HCT116 (cell line): Measurements from ENCODE around the gene MGST2. TPM values are rescaled to one million over a fixed set of nuclear protein-coding genes. Genes with fewer than 3 reads are reported as not detected.

Source experiments
- ATAC-seq: fragments of 200-7000 bp; cut with Tn5 transposase; 2 replicates; pipeline ENCODE4 v1.9.1; 2020; ENCODE audit warnings: mild to moderate bottlenecking, moderate library complexity
- BruUV-seq: library from RNA; stranded (reverse); fragments of 400-500 nt; replicated peaks from 2 replicates; lab custom pipeline; 2021; lab: Mats Ljungman, UMichigan
- CTCF ChIA-PET: fragments of 300-600 bp; sonication (Branson Sonifier 250); formaldehyde crosslinking; loops from one replicate; lab custom pipeline; 2021; ENCODE audit warnings: antibody characterized with exemption; lab: Charles Lee
- POLR2A ChIA-PET: fragments of 300-600, 350-600 bp; sonication (Branson Sonifier 250); formaldehyde crosslinking; loops from one replicate; lab custom pipeline; 2021; ENCODE audit warnings: antibody characterized with exemption; lab: Charles Lee
- RAD21 ChIA-PET, 2 experiments: fragments of 300-600 bp; sonication (Branson Sonifier 250); formaldehyde crosslinking; loops; one replicate each; lab custom pipeline; 2023; ENCODE audit warnings: low total read pairs in 2 of 2; ENCODE audit not compliant: uncharacterized antibody in 2 of 2, unreplicated experiment in 2 of 2, low non-redundant PET in 1 of 2; lab: Charles Lee
- DNase-seq: peaks from one replicate; pipeline ENCODE4 v3.0.0-alpha.2; 2010; ENCODE audit warnings: low read depth, low spot score
- H2AFZ ChIP-seq: fragments of 200-600 bp; shearing (Covaris generic), sonication (generic); 2 replicates; pipeline ENCODE4 v1.6.1; 2017; ENCODE audit warnings: low read depth, mixed run types, mixed read lengths, antibody characterized with exemption, low read length; ENCODE audit not compliant: poor library complexity, severe bottlenecking
- H3K27ac ChIP-seq: 2 replicates; pipeline ENCODE4 v1.5.1; 2012; ENCODE audit warnings: low read depth, low read length
- H3K27me3 ChIP-seq: fragments of 200-600 bp; sonication (generic); 2 replicates; pipeline ENCODE4 v1.6.1; 2016; ENCODE audit warnings: mixed run types, low read length, mixed read lengths; ENCODE audit not compliant: insufficient read depth
- H3K36me3 ChIP-seq, 2 experiments: fragments of 200-500 bp in 1 of 2; fragments of 200-600 bp in 1 of 2; sonication (Bioruptor generic) in 1 of 2; sonication (generic) in 1 of 2; 2 replicates each; pipeline versions ENCODE4 v1.5.1 to v1.6.1; 2014 to 2016; ENCODE audit warnings: low read length in 2 of 2, inconsistent platforms in 1 of 2, mixed read lengths in 1 of 2, mixed run types in 1 of 2; ENCODE audit not compliant: insufficient read depth in 2 of 2, control insufficient read depth in 1 of 2
- H3K4me1 ChIP-seq, 2 experiments: fragments of 200-600 bp in 1 of 2; sonication (generic) in 1 of 2; 2 replicates each; pipeline versions ENCODE4 v1.5.1 to v1.6.1; 2012 to 2017; ENCODE audit warnings: low read length in 2 of 2, inconsistent platforms in 1 of 2, mild to moderate bottlenecking in 1 of 2, mixed read lengths in 1 of 2, mixed run types in 1 of 2, moderate library complexity in 1 of 2; ENCODE audit not compliant: insufficient read depth in 2 of 2, control insufficient read depth in 1 of 2
- H3K4me2 ChIP-seq: fragments of 200-600 bp; sonication (generic); 2 replicates; pipeline ENCODE4 v1.6.1; 2017; ENCODE audit warnings: mixed run types, low read length, mixed read lengths
- H3K4me3 ChIP-seq, 2 experiments: fragments of 200-600 bp in 1 of 2; sonication (generic) in 1 of 2; replicated peaks in 1 of 2; 2 replicates each; pipeline ENCODE4 v1.5.1; 2011 to 2016; ENCODE audit warnings: low read length in 2 of 2, control low read depth in 1 of 2, low read depth in 1 of 2, mild to moderate bottlenecking in 1 of 2, mixed read lengths in 1 of 2, mixed run types in 1 of 2
- H3K79me2 ChIP-seq: fragments of 200-600 bp; sonication (generic); 2 replicates; pipeline ENCODE4 v1.6.1; 2017; ENCODE audit warnings: mild to moderate bottlenecking, mixed run types, low read length, moderate library complexity, mixed read lengths; ENCODE audit not compliant: insufficient read depth
- H3K9ac ChIP-seq: fragments of 200-600 bp; sonication (generic); 2 replicates; pipeline ENCODE4 v1.6.1; 2016; ENCODE audit warnings: low read length, mixed read lengths
- H3K9me2 ChIP-seq: fragments of 200-600 bp; sonication (generic), shearing (Covaris generic); 2 replicates; pipeline ENCODE4 v1.6.1; 2017; ENCODE audit warnings: mixed run types, mild to moderate bottlenecking, moderate library complexity; ENCODE audit not compliant: insufficient read depth
- H3K9me3 ChIP-seq, 2 experiments: fragments of 200-500 bp in 1 of 2; fragments of 200-600 bp in 1 of 2; sonication (Bioruptor generic) in 1 of 2; sonication (generic) in 1 of 2; 2 replicates each; pipeline ENCODE4 v1.6.1; 2014 to 2017; ENCODE audit warnings: low read length in 2 of 2, mixed read lengths in 2 of 2, inconsistent platforms in 1 of 2, low read depth in 1 of 2, mild to moderate bottlenecking in 1 of 2, mixed run types in 1 of 2, moderate library complexity in 1 of 2; ENCODE audit not compliant: control insufficient read depth in 1 of 2, insufficient read depth in 1 of 2
- H4K20me1 ChIP-seq: fragments of 200-600 bp; sonication (generic), shearing (Covaris generic); 2 replicates; pipeline ENCODE4 v1.6.1; 2017; ENCODE audit warnings: mixed run types, mild to moderate bottlenecking, moderate library complexity; ENCODE audit not compliant: insufficient read depth
- CBX3 ChIP-seq: IDR thresholded peaks from 2 replicates; pipeline ENCODE4 v1.6.1; 2012; ENCODE audit warnings: low read depth
- CEBPB ChIP-seq: IDR thresholded peaks from 2 replicates; pipeline ENCODE4 v1.6.1; 2012; ENCODE audit warnings: low read depth
- EGR1 ChIP-seq: IDR thresholded peaks from 2 replicates; pipeline ENCODE4 v1.6.1; 2012; ENCODE audit warnings: low read depth
- ELF1 ChIP-seq: IDR thresholded peaks from 2 replicates; pipeline ENCODE4 v1.6.1; 2012; ENCODE audit warnings: low read depth, borderline replicate concordance
- EZH2 ChIP-seq: fragments of 200-600 bp; sonication (generic); IDR thresholded peaks from 2 replicates; pipeline ENCODE4 v1.6.1; 2017; ENCODE audit warnings: antibody characterized with exemption, mixed run types
- FOSL1 ChIP-seq: IDR thresholded peaks from 2 replicates; pipeline ENCODE4 v1.6.1; 2012; ENCODE audit warnings: low read depth
- POLR2A ChIP-seq: IDR thresholded peaks from 2 replicates; pipeline ENCODE4 v1.7.0; 2011; ENCODE audit warnings: borderline replicate concordance; ENCODE audit not compliant: insufficient read depth, insufficient read length; ENCODE audit errors: extremely low read depth
- RAD21 ChIP-seq: IDR thresholded peaks from 2 replicates; pipeline ENCODE4 v1.6.1; 2012; ENCODE audit warnings: low read depth, mild to moderate bottlenecking
- SIN3A ChIP-seq: IDR thresholded peaks from 2 replicates; pipeline ENCODE4 v1.6.1; 2012; ENCODE audit warnings: low read depth
- SRF ChIP-seq: IDR thresholded peaks from 2 replicates; pipeline ENCODE4 v1.6.1; 2012; ENCODE audit warnings: low read depth
- TCF7L2 ChIP-seq: IDR thresholded peaks from 2 replicates; pipeline ENCODE4 v1.7.0; 2011; ENCODE audit warnings: borderline replicate concordance, inconsistent platforms; ENCODE audit not compliant: insufficient read depth, insufficient read length; ENCODE audit errors: extremely low read depth
- YY1 ChIP-seq: IDR thresholded peaks from 2 replicates; pipeline ENCODE4 v1.6.1; 2011; ENCODE audit warnings: low read length, low read depth, moderate library complexity, mild to moderate bottlenecking; ENCODE audit not compliant: insufficient replicate concordance; ENCODE audit errors: extremely low read depth
- ZFX ChIP-seq: fragments of 450-650 bp; IDR thresholded peaks from 2 replicates; pipeline ENCODE4 v1.6.1; 2017
- intact Hi-C: fragments of 100-400 bp; cut with micrococcal nuclease; formaldehyde crosslinking; loops from 2 replicates; pipeline ENCODE4 v1.10.0; 2022
- total RNA-seq: library from RNA; stranded (reverse); gene quantifications from one replicate; pipeline ENCODE4 v1.2.1, GENCODE V29; 2021; ENCODE audit not compliant: unreplicated experiment
- TF ChIP-seq, protein P1 (sequence below): IDR thresholded peaks from 2 replicates; pipeline ENCODE4 v1.6.1; 2011; ENCODE audit warnings: mild to moderate bottlenecking, low read length, moderate library complexity; ENCODE audit not compliant: insufficient replicate concordance; ENCODE audit errors: extremely low read depth

Gene MGST2
- total RNA-seq, 1 experiment from 2014 or later = 24.3 TPM

DNA sequence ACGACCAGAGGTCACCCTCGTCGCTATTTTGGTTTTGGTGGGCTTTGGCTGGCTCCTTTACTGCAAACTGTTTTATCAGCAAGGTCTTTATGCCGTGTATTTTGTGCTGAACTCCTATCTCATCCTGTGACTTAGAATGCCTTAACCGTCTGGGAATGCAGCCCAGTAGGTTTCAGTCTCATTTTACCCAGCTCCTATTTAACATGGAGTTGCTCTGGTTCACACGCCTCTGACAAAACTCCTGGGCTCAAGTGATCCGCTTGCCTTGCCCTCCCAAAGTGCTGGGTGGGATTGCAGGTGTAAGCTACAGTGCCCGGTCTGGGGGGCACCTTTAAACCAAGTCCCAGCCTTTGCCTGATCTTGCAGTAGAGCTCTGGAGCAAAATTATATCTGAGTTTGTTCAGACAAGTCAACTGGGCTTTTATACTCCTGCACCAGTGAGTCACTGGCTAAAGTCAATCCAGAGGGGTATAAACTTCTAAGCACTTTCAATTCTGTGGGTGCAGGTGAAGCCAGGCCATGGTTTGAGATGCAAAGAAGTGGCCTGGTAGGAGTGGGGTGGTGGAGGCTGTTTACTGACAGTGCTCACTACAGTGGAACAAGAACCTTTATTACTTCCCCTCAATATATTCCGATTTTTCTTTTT is 50.2 kb downstream of the MGST2 start:
- no peaks in the 10 kb centered on the region for H3K9me3 ChIP-seq
- H3K4me3 ChIP-seq = no peak overlapping the region
- no peak overlapping the region for H3K9ac ChIP-seq
- no peaks in the 10 kb centered on the region for H3K4me1 ChIP-seq
- no peaks in the 10 kb centered on the region for H3K79me2 ChIP-seq
- ChIA-PET POLR2A (no interaction called here), RAD21 (no interaction called here), CTCF (no interaction called here)
- intact Hi-C loops = no loop called here
- no peaks in the 10 kb centered on the region for H3K36me3 ChIP-seq
- no peak overlapping the region for H3K27ac ChIP-seq
- no peak overlapping the region for H2AFZ ChIP-seq
- ATAC-seq (no peak), DNase-seq (no peak)
- TF ChIP-seq RAD21 (no peak), EGR1 (no peak), ZFX (no peak), POLR2A (no peak), TCF7L2 (no peak), CBX3 (no peak)
- no peaks in the 10 kb centered on the region for H4K20me1 ChIP-seq
- no peaks in the 10 kb centered on the region for H3K27me3 ChIP-seq
- no peak overlapping the region for H3K4me2 ChIP-seq
- BruUV-seq = no TSS peak
- H3K9me2 ChIP-seq = no peaks in the 10 kb centered on the region

DNA sequence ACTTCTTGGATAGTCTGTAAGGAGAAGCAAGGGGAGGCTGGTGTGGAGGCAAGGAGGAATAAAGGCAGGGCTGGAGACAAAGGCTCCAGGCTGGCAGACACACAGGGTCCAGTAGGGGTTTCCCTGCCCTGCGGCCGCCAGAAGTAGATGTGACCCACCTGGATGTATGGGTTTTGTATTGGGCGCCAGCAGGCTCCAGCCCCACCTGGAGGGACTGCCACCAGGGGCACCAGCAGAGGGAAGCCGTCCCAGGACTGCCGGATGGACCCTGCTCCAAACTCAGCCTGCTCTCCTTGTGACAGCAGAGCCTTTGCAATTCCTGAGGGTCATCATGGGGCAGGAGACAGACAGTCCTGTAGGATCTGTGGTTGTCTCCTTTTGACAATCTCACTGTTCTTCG is 52.7 kb downstream of the MGST2 start:
- H3K27ac ChIP-seq = no peak overlapping the region
- no peak overlapping the region for H3K4me2 ChIP-seq
- H3K79me2 ChIP-seq = no peaks in the 10 kb centered on the region
- no peaks in the 10 kb centered on the region for H4K20me1 ChIP-seq
- BruUV-seq = no TSS peak
- H3K9me3 ChIP-seq = no peaks in the 10 kb centered on the region
- ATAC-seq (no peak), DNase-seq (no peak)
- no peak overlapping the region for H3K4me3 ChIP-seq
- TF ChIP-seq POLR2A = no peak
- TF ChIP-seq YY1 = no peak
- no peak for TF ChIP-seq SRF
- no peak for TF ChIP-seq CEBPB
- no peak for TF ChIP-seq EZH2
- TF ChIP-seq ZFX = no peak
- TF ChIP-seq FOSL1 = no peak
- TF ChIP-seq ELF1 = no peak
- no peak for TF ChIP-seq SIN3A
- TF ChIP-seq RAD21 = no peak
- TF ChIP-seq, protein P1, sequence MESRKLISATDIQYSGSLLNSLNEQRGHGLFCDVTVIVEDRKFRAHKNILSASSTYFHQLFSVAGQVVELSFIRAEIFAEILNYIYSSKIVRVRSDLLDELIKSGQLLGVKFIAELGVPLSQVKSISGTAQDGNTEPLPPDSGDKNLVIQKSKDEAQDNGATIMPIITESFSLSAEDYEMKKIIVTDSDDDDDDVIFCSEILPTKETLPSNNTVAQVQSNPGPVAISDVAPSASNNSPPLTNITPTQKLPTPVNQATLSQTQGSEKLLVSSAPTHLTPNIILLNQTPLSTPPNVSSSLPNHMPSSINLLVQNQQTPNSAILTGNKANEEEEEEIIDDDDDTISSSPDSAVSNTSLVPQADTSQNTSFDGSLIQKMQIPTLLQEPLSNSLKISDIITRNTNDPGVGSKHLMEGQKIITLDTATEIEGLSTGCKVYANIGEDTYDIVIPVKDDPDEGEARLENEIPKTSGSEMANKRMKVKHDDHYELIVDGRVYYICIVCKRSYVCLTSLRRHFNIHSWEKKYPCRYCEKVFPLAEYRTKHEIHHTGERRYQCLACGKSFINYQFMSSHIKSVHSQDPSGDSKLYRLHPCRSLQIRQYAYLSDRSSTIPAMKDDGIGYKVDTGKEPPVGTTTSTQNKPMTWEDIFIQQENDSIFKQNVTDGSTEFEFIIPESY = no peak
- TF ChIP-seq CBX3 = no peak
- H3K27me3 ChIP-seq = no peaks in the 10 kb centered on the region
- no peaks in the 10 kb centered on the region for H3K4me1 ChIP-seq
- H3K9ac ChIP-seq = no peak overlapping the region
- no peak overlapping the region for H2AFZ ChIP-seq
- RAD21 ChIA-PET = no interaction called here
- H3K36me3 ChIP-seq = no peaks in the 10 kb centered on the region
- CTCF ChIA-PET = no interaction called here
- H3K9me2 ChIP-seq = no peaks in the 10 kb centered on the region
- intact Hi-C loops = no loop called here
- POLR2A ChIA-PET = no interaction called here
